ENCODE results near the gene SCN4B.
A peak's percentile ranks its signal among the peaks of the same experiment; 100 is the strongest.

The SCN4B gene

GRCh38 chr11:118149493-118149892 lies 3.1 kb downstream of the SCN4B start:
- DNase-seq = no peak

GRCh38 chr11:118148856-118149255 lies 3.8 kb downstream of the SCN4B start:
- no peak for DNase-seq

DNA sequence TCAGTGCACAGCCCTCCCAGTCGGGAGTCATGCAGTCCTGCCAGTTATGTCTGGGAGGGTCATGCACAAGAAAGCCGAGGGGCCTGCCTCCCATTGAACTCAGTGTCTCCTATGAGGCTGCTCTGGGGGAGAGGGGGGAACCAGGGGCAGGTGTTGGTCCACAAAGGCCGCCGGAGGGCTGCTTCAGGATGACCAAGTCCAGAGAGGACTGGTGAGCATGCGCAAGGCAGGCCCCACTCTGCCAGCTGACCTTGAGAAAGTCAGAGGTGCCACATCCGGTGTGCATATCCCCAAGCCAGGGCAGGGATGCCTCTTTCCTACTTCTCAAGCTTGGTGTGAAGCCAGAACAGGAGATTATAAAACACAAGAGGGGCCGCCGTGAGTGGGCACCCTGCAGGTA lies 4.4 kb downstream of the SCN4B start:
- DNase-seq = no peak

DNA sequence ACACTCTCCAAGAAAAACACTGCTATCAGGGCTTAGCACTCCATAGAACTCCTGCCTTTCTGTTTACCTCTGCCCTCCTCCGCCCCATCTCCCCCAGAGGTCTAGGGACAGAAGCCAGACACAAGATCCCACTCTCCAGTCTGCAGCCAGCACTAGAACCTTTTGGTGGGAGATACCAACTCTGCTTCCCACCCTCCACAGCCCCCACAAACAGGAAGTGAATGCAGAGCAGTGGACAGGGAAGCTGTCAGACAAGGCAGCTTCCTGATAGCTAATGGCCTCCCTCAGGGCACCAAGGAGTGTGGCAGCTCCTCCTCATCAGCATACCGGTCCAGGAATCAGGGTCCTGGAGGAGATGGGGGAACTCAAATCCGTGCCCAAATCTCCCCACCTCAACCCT lies 5.1 kb downstream of the SCN4B start:
- DNase-seq = no peak

DNA sequence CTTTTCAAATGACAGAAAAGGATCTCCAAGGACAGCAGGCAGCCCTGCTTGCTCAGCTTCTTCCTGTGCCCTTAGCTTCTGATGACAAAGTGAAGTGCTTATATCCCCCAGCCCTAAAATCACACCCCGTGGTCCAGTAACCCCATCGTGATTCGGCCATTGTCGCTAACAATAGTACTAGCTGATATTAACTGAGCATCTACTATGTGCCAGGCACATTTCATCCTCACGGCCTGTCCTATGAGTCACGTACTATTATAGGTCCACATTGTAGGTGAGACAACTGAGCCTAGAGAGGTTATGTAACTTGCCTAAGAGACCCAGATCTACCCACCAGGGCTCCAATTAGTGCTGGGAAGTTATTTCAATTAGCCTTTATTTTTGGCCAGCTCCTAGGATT lies 6.1 kb downstream of the SCN4B start:
- no peak for DNase-seq

DNA sequence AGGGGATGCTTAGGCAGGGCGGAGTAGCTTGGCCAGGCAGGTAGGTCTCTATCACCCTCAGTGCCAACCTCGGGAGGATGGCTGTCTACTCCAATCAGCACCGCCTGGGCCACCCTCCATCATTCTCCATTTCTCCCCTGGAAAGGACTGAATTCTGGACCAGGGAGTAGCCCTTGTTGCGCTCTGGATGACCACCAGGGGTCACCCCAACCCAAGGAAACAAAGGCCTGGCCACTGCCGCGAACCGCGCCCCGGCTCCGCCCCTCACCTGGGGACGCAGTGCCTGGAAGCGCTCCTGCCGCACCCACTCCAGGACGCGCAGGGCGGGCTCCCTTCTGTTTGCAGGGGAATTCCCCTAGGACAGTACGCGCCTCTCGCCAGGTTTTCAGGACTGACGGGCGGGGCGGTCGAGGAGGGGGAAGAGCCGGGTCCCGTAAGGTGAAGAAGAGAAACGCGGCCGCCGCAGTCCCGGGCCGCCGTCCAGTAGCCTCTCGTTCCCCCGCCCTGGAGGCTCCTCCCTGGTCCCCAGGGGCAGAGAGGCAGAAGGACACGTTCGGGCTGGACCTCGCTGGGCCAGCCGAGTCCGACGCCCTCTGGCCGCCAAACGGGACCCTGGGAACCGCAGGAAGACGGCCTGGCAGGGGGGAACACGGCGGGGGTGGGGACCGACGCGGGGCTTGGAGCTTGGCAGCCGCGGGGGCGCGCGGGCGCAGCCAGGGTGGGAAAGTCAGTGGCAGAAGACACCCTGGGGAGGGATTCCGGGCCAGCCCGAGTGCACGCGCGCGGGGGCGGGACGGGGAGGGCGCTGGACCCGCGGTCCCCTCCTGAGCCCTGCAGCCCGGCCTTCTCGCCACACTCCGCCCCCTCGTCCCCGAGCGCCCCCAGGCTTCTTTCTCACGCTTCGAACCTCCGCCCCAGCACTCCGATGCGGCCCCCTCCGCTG lies 7.1 kb downstream of the SCN4B start:
- DNase-seq = peak; percentile 60 to 82

DNA sequence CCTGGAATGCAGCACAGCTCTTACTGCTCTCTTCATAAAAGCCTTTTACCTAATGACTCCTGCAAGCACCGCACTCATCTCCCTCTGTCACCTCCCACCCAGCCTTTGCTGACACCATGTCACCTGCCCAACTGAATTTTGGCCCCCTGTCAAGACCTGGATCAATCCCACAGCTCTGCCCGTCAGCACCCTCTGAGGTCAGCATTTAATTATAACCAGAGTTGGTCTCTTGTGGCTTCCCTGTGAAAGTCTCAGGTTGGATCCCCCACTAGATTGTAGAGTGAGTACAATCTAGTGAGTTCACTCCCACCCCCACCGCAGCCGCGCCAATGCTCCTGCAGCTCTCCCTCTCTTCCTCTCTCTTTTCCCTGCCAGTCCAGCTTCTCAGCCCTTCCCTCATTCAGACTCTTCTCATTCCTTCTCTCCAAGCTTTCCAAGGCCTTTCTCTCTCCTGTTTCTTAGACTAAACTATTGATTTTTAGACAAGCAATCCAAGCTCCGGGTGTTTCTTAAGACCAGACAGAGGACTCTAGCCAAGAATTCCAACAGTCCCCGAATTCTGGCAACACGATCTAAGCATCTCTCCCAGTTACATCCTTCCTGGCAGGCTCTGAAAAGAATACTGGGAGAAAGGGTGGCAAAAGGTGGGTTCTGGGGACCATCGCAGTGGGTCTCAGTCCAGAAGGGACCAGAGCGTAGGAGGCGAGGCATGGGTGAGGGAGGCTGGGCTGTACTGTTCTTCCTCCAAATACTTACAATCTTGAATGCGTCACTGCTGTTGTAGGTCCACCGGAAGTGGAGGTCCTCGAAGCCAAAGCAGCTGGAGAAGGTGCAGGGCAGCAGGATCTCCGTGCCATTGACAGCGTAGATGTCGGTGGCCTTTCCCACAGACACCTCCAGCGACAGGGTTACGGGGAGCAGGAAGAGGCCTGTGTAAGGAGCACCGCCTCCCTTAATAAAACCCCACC lies 8.0 kb downstream of the SCN4B start:
- DNase-seq = no peak

DNA sequence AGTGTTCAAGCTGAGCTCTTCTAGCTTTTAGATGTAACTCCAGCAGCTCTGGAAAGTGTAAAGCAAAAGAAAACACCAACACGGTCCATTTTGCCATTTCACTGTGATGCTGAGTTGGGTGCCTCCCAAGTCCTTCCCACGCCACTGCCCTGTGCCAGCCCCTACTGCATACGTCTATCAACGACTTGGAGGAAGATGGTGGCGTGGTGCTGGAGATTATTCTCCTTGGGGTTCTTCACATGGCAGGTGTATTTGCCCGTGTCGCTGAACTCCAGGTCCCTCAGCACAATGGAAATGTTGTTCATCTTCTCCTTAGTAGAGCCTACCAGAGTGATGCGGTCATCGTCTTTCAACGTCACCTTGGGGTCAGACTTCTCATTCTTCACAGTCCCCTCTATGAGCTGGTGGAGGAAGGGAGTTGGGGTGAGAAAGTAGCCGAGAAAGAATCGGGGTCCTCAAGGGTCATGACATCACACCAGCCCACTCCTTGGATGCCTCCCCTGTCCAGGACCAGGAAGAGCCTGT lies 8.9 kb downstream of the SCN4B start:
- DNase-seq = no peak

DNA sequence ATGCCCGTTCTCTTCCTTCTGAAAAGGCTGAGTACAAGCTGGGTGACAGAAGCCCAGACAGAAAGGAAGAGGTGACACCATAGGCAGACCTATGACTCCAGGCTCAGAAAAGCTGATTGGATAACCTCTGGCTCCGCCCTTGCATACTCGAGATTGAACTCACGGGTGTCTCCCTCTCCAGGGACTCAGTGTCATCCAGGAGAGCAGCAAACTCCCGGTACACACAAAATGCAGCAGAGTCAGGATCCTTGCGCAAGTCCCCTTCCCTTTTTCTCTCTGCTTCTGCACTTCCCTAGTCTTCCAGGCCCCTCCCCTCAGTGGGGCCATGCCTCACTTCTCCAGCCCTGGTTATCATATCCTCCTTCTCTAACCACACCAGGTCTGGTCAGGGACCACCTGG lies 9.8 kb downstream of the SCN4B start:
- peak; percentile 49 to 66 for DNase-seq

DNA sequence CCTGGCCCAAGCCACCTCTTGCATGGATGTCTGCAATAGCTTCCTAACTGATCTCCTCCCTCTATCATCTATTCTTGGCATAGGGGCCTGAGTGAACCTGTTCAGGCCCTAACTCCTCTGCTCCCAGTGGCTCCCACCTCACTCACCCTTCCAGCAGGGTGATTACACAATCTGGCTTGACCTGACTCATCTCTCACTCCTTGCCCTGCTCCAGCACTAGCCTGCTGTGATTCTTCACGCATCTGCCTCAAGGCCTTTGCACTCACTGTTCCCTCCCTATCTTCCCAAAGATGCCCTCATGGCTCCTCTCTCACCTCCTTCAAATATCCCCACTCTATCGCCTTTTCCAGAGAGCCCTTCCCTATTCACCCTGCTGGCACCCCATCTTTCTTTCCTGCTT lies 10.5 kb downstream of the SCN4B start:
- no peak for DNase-seq

GRCh38 chr11:118139578-118139977 lies 13.0 kb downstream of the SCN4B start:
- DNase-seq = no peak

DNA sequence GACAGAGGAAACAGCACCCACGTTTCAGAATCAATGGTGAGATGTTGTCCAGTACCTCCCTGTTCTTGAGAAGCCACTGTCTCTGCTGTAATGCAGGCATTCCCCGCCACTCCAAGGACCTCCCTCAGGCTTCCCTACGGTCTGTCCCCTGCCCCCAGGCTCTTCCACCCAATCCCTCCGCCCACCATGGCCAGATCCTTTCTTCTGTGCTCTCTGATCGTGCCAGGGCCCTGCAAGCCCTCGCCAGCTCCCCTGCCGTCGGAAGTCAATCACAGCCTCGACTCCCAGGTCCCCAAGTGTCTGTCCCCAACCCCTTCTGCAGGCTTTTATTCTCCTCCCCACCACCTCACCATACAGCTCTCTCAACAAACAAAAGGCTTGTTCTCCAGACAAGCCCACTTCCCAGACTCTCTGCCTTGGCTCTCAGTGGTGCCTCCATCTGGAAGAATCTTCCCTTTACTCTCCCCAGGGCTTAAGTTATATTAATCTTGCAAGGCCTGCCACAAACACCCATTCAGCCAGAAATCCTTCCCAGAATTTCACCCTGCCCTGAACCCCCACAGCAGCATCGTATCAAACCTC lies 13.7 kb downstream of the SCN4B start:
- DNase-seq = no peak

GRCh38 chr11:118136801-118137200 lies 15.8 kb downstream of the SCN4B start:
- DNase-seq = no peak

GRCh38 chr11:118136341-118136740 lies 16.3 kb downstream of the SCN4B start:
- DNase-seq = no peak

- DNase-seq = no peak
Observed at GRCh38 chr11:118135796-118136165, 16.8 kb downstream of the SCN4B start.

GRCh38 chr11:118135051-118135795 lies 17.4 kb downstream of the SCN4B start:
- no peak for DNase-seq

GRCh38 chr11:118133816-118134215 lies 18.8 kb downstream of the SCN4B start:
- no peak for DNase-seq

- DNase-seq = no peak
Observed at GRCh38 chr11:118132385-118133151, 20.1 kb downstream of the SCN4B start.

- DNase-seq = no peak
Observed at GRCh38 chr11:118129471-118130172, 23.0 kb downstream of the SCN4B start.

GRCh38 chr11:118128721-118129470 lies 23.7 kb downstream of the SCN4B start:
- DNase-seq = no peak

Measured in Kasumi-1 (cell line).